ENCODE data around the gene SNX33.
"Not testable (repeated sequence)": the region's sequence is repeated elsewhere in the genome, so short reads cannot be mapped to it uniquely, and the experiment has no call there.

Gene SNX33

GRCh38 chr15:75682181-75683135, 34.7 kb downstream of the SNX33 start:
- no peaks in the 10 kb centered on the region for H3K27me3 ChIP-seq (ENCODE audit: insufficient read depth, low read length, poor library complexity)
- no peak overlapping the region for H3K9ac ChIP-seq (ENCODE audit: low read length)
- H3K4ac ChIP-seq (ENCODE audit: low read depth, low read length): no peak overlapping the region
- H3K27ac ChIP-seq (ENCODE audit: low read depth, low read length): no peak overlapping the region
- H3K4me3 ChIP-seq (ENCODE audit: low read length): no peak overlapping the region
- H2BK15ac ChIP-seq (replicated peaks; ENCODE audit: low read depth): no peak overlapping the region
- H2AK5ac ChIP-seq (ENCODE audit: low read length): no peak overlapping the region
- H3K56ac ChIP-seq (ENCODE audit: low read length): no peak overlapping the region
- WGBS (ENCODE audit: extremely low coverage, insufficient coverage, low lambda C conversion rate): no CpG with 5 or more reads among the region's 40 CpGs
- no peak overlapping the region for H4K8ac ChIP-seq (ENCODE audit: low read depth, low read length)
- H3K18ac ChIP-seq (ENCODE audit: low read length): no peak overlapping the region
- H3K4me1 ChIP-seq (ENCODE audit: control insufficient read depth, low read depth, low read length): no peaks in the 10 kb centered on the region
- no peak overlapping the region for H3K23ac ChIP-seq (ENCODE audit: low read length)
- no peak overlapping the region for H3K4me2 ChIP-seq (ENCODE audit: low read length)
- no peaks in the 10 kb centered on the region for H3K36me3 ChIP-seq (ENCODE audit: control insufficient read depth, insufficient read depth, low read length)
- H2BK120ac ChIP-seq (ENCODE audit: low read depth, low read length): no peak overlapping the region
- no peak overlapping the region for H4K5ac ChIP-seq (ENCODE audit: low read length)
- DNase-seq: no peak
- no peaks in the 10 kb centered on the region for H3K79me1 ChIP-seq (ENCODE audit: low read length)
- H2BK5ac ChIP-seq (ENCODE audit: low read length): no peak overlapping the region
- no peaks in the 10 kb centered on the region for H3K79me2 ChIP-seq (ENCODE audit: control insufficient read depth, insufficient read depth, low read length)

GRCh38 chr15:75683646-75684312, 36.1 kb downstream of the SNX33 start:
- not testable (repeated sequence) for H3K27ac ChIP-seq (ENCODE audit: low read depth, low read length); H3K79me1 ChIP-seq (ENCODE audit: low read length); H3K4ac ChIP-seq (ENCODE audit: low read depth, low read length); H3K27me3 ChIP-seq (ENCODE audit: insufficient read depth, low read length, poor library complexity); H3K23ac ChIP-seq (ENCODE audit: low read length); H3K79me2 ChIP-seq (ENCODE audit: control insufficient read depth, insufficient read depth, low read length); H3K4me3 ChIP-seq (ENCODE audit: low read length); H3K9ac ChIP-seq (ENCODE audit: low read length); H3K4me1 ChIP-seq (ENCODE audit: control insufficient read depth, low read depth, low read length); H4K8ac ChIP-seq (ENCODE audit: low read depth, low read length); H2AK5ac ChIP-seq (ENCODE audit: low read length); H3K4me2 ChIP-seq (ENCODE audit: low read length); H2BK5ac ChIP-seq (ENCODE audit: low read length); H3K18ac ChIP-seq (ENCODE audit: low read length); H4K5ac ChIP-seq (ENCODE audit: low read length); H2BK15ac ChIP-seq (replicated peaks; ENCODE audit: low read depth); H3K36me3 ChIP-seq (ENCODE audit: control insufficient read depth, insufficient read depth, low read length); H2BK120ac ChIP-seq (ENCODE audit: low read depth, low read length)
- no CpG with 5 or more reads among the region's 14 CpGs for WGBS (ENCODE audit: extremely low coverage, insufficient coverage, low lambda C conversion rate)
- peak; percentile 88 for DNase-seq
- H3K56ac ChIP-seq (ENCODE audit: low read length): peak overlapping the region; percentile 60

DNA sequence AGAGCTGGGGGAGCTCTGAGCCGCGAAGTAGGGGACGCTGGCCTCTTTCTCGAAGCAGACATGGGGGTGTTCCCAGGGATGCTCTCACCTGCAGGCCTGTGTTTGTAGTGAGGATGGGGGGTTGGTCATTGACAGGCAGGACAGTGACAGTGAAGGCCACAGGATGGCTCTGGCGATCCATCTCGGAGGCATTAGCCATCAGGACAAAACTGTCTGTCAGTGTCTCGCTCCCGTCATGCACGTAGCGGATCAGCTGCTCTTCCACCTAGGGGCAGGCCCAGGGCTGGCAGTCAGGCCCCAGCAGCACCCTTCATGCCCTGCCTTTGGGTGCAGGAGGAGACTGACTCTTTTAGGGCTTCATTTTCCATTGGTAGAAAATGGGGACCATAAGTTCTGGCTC, 36.9 kb downstream of the SNX33 start:
- H3K18ac ChIP-seq (ENCODE audit: low read length): no peak overlapping the region
- no peak overlapping the region for H3K4ac ChIP-seq (ENCODE audit: low read depth, low read length)
- no peak overlapping the region for H3K4me3 ChIP-seq (ENCODE audit: low read length)
- H3K79me1 ChIP-seq (ENCODE audit: low read length): no peaks in the 10 kb centered on the region
- no peak overlapping the region for H3K23ac ChIP-seq (ENCODE audit: low read length)
- H3K36me3 ChIP-seq (ENCODE audit: control insufficient read depth, insufficient read depth, low read length): no peaks in the 10 kb centered on the region
- H3K4me1 ChIP-seq (ENCODE audit: control insufficient read depth, low read depth, low read length): no peaks in the 10 kb centered on the region
- H4K8ac ChIP-seq (ENCODE audit: low read depth, low read length): no peak overlapping the region
- no peak overlapping the region for H2AK5ac ChIP-seq (ENCODE audit: low read length)
- H3K79me2 ChIP-seq (ENCODE audit: control insufficient read depth, insufficient read depth, low read length): no peaks in the 10 kb centered on the region
- DNase-seq: peak; percentile 53
- H3K4me2 ChIP-seq (ENCODE audit: low read length): no peak overlapping the region
- no peaks in the 10 kb centered on the region for H3K27me3 ChIP-seq (ENCODE audit: insufficient read depth, low read length, poor library complexity)
- H4K5ac ChIP-seq (ENCODE audit: low read length): no peak overlapping the region
- H3K56ac ChIP-seq (ENCODE audit: low read length): no peak overlapping the region
- no peak overlapping the region for H3K9ac ChIP-seq (ENCODE audit: low read length)
- no peak overlapping the region for H2BK5ac ChIP-seq (ENCODE audit: low read length)
- WGBS (ENCODE audit: extremely low coverage, insufficient coverage, low lambda C conversion rate): no CpG with 5 or more reads among the region's 10 CpGs
- H2BK15ac ChIP-seq (replicated peaks; ENCODE audit: low read depth): no peak overlapping the region
- H2BK120ac ChIP-seq (ENCODE audit: low read depth, low read length): no peak overlapping the region
- no peak overlapping the region for H3K27ac ChIP-seq (ENCODE audit: low read depth, low read length)

- no peaks in the 10 kb centered on the region for H3K36me3 ChIP-seq (ENCODE audit: control insufficient read depth, insufficient read depth, low read length)
- no peak overlapping the region for H3K4ac ChIP-seq (ENCODE audit: low read depth, low read length)
- H2BK5ac ChIP-seq (ENCODE audit: low read length): no peak overlapping the region
- H2BK120ac ChIP-seq (ENCODE audit: low read depth, low read length): no peak overlapping the region
- H3K4me2 ChIP-seq (ENCODE audit: low read length): no peak overlapping the region
- no peak overlapping the region for H3K27ac ChIP-seq (ENCODE audit: low read depth, low read length)
- no peak overlapping the region for H3K56ac ChIP-seq (ENCODE audit: low read length)
- H3K4me3 ChIP-seq (ENCODE audit: low read length): no peak overlapping the region
- no peaks in the 10 kb centered on the region for H3K79me2 ChIP-seq (ENCODE audit: control insufficient read depth, insufficient read depth, low read length)
- no peak for DNase-seq
- H2BK15ac ChIP-seq (replicated peaks; ENCODE audit: low read depth): no peak overlapping the region
- H3K27me3 ChIP-seq (ENCODE audit: insufficient read depth, low read length, poor library complexity): no peaks in the 10 kb centered on the region
- WGBS (ENCODE audit: extremely low coverage, insufficient coverage, low lambda C conversion rate): no CpG with 5 or more reads among the region's 12 CpGs
- H4K8ac ChIP-seq (ENCODE audit: low read depth, low read length): no peak overlapping the region
- no peak overlapping the region for H3K9ac ChIP-seq (ENCODE audit: low read length)
- no peak overlapping the region for H2AK5ac ChIP-seq (ENCODE audit: low read length)
- no peaks in the 10 kb centered on the region for H3K79me1 ChIP-seq (ENCODE audit: low read length)
- H3K4me1 ChIP-seq (ENCODE audit: control insufficient read depth, low read depth, low read length): no peaks in the 10 kb centered on the region
- no peak overlapping the region for H3K23ac ChIP-seq (ENCODE audit: low read length)
- H3K18ac ChIP-seq (ENCODE audit: low read length): no peak overlapping the region
- no peak overlapping the region for H4K5ac ChIP-seq (ENCODE audit: low read length)
Measured at GRCh38 chr15:75685195-75685594, 37.5 kb downstream of the SNX33 start.

DNA sequence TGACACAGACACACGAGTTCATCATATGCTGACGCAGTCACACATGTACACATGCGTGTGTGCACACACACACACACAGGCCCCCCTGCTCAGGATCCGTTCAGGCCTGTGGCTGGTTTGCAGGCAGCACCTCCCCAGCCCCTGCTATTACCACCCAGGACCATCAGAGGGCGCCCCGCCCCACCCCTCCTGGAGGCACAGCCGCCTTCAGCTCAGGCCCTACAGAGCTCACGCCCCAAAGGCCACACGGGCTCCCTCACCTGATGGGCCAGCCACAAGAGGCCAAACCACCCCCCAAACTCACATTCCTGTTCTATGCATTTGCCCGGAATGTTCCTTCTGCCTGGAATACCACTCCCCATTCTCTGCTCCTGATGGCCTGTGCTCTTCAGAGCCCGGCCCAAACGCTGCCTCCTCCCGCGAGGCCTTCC, 38.5 kb downstream of the SNX33 start:
- H2BK15ac ChIP-seq (replicated peaks; ENCODE audit: low read depth); H3K4me2 ChIP-seq (ENCODE audit: low read length); H3K79me2 ChIP-seq (ENCODE audit: control insufficient read depth, insufficient read depth, low read length); H3K27me3 ChIP-seq (ENCODE audit: insufficient read depth, low read length, poor library complexity); H3K9ac ChIP-seq (ENCODE audit: low read length); H2BK5ac ChIP-seq (ENCODE audit: low read length); H3K27ac ChIP-seq (ENCODE audit: low read depth, low read length); H3K23ac ChIP-seq (ENCODE audit: low read length); H2BK120ac ChIP-seq (ENCODE audit: low read depth, low read length); H4K5ac ChIP-seq (ENCODE audit: low read length); H3K56ac ChIP-seq (ENCODE audit: low read length); H3K36me3 ChIP-seq (ENCODE audit: control insufficient read depth, insufficient read depth, low read length); H2AK5ac ChIP-seq (ENCODE audit: low read length); H4K8ac ChIP-seq (ENCODE audit: low read depth, low read length); H3K18ac ChIP-seq (ENCODE audit: low read length); H3K4me3 ChIP-seq (ENCODE audit: low read length); H3K79me1 ChIP-seq (ENCODE audit: low read length); H3K4ac ChIP-seq (ENCODE audit: low read depth, low read length); H3K4me1 ChIP-seq (ENCODE audit: control insufficient read depth, low read depth, low read length): not testable (repeated sequence)
- WGBS (ENCODE audit: extremely low coverage, insufficient coverage, low lambda C conversion rate): no CpG with 5 or more reads among the region's 14 CpGs
- DNase-seq: peak; percentile 81

Data from mesendoderm (in vitro differentiated cells).